Erythroblast (primary cell): ENCODE results near the gene NRXN3.

Experiments
- GATA1 ChIP-seq: IDR thresholded peaks from 2 replicates; pipeline ENCODE4 v1.6.1; 2011; ENCODE audit warnings: low read depth, mild to moderate bottlenecking, control low read depth, low read length, moderate library complexity
- POLR2A ChIP-seq: IDR thresholded peaks from 2 replicates; pipeline ENCODE4 v1.6.1; 2011; ENCODE audit warnings: mild to moderate bottlenecking, low read length

DNA sequence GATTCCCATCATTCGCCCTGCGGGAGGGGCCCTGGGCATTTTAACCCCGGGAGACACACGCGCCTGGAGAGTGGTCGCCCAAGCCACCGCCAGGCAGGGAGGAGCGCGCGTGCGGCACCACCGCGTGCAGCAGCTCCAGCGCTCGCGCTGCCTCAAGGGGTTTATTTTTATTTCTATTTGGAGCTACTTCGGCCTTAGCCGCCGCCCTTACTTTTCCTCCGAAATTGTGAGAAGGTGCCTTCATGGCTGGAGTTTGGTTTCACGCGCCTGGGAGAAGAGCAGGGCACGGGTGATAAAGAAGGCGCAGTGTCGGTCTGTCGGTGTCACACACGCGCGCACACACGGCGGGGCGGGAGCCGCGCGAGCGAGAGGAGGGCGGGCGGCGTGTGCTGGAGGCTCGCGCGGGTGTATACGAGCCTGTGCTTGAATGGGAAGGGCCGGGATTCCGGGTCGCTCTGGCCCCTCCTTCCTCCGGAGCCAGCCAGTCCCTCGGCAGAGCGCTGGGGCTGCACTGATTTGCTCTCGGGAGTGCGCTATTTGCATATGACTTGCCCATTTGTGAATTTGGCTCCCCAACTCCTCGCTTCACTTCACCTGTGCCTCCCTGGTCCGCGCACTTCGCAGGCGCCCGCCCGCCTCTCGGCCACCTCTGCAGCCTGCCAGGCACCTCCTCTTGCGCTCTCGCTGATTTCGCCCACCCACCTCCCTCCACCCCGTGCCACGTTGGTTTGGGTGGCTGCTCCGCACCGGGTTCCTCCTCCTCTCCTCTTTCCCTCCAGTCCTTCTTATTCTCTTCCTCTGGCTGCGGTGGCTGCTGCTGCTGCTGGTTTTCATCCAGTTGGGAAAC lies 1108.8 kb downstream of the NRXN3 start:
- no peak for TF ChIP-seq POLR2A
- no peak for TF ChIP-seq GATA1
